Mesenchymal stem cell (in vitro differentiated cells and primary cell): ENCODE results near the gene LFNG.

ENCODE experiments used
- DNase-seq: peaks from one replicate; pipeline ENCODE4 v3.0.0-alpha.2; 2013
- H2AFZ ChIP-seq: one replicate; pipeline ENCODE4 v1.6.1; 2013; ENCODE audit warnings: low read depth, mild to moderate bottlenecking, control low read depth, inconsistent platforms, low read length, moderate library complexity
- H2AK5ac ChIP-seq: 2 replicates; pipeline ENCODE4 v1.6.1; 2013; ENCODE audit warnings: low read length, moderate library complexity, mild to moderate bottlenecking, inconsistent platforms; ENCODE audit not compliant: severe bottlenecking
- H2BK120ac ChIP-seq: one replicate; pipeline ENCODE4 v1.6.1; 2013; ENCODE audit warnings: low read depth, mild to moderate bottlenecking, inconsistent platforms, low read length, moderate library complexity
- H2BK12ac ChIP-seq, 2 experiments: one replicate each; pipeline ENCODE4 v1.6.1; 2013; ENCODE audit warnings: inconsistent platforms in 2 of 2, low read length in 2 of 2, mild to moderate bottlenecking in 2 of 2, moderate library complexity in 2 of 2, control low read depth in 1 of 2
- H2BK15ac ChIP-seq: one replicate; pipeline ENCODE4 v1.6.1; 2013; ENCODE audit warnings: mild to moderate bottlenecking, low read depth, inconsistent platforms; ENCODE audit not compliant: poor library complexity, severe bottlenecking
- H2BK5ac ChIP-seq: 2 replicates; pipeline ENCODE4 v1.6.1; 2013; ENCODE audit warnings: low read depth, mild to moderate bottlenecking, low read length, control low read depth, inconsistent platforms; ENCODE audit not compliant: poor library complexity, severe bottlenecking
- H3K14ac ChIP-seq, 2 experiments: one replicate each; pipeline ENCODE4 v1.6.1; 2013; ENCODE audit warnings: inconsistent platforms in 2 of 2, low read length in 2 of 2, control low read depth in 1 of 2, mild to moderate bottlenecking in 1 of 2, moderate library complexity in 1 of 2
- H3K18ac ChIP-seq, 2 experiments: one replicate each; pipeline ENCODE4 v1.6.1; 2013; ENCODE audit warnings: inconsistent platforms in 2 of 2, low read length in 2 of 2, control low read depth in 1 of 2, low read depth in 1 of 2, mild to moderate bottlenecking in 1 of 2
- H3K23ac ChIP-seq, 2 experiments: one replicate each; pipeline ENCODE4 v1.6.1; 2013; ENCODE audit warnings: inconsistent platforms in 2 of 2, low read length in 2 of 2, mild to moderate bottlenecking in 2 of 2, moderate library complexity in 2 of 2, control low read depth in 1 of 2
- H3K27ac ChIP-seq: 2 replicates; pipeline ENCODE4 v1.5.1; 2013; ENCODE audit warnings: mild to moderate bottlenecking, moderate library complexity, low read length, control low read depth, inconsistent platforms; ENCODE audit not compliant: poor library complexity, severe bottlenecking
- H3K27me3 ChIP-seq, 2 experiments: 2 replicates each; pipeline versions ENCODE4 v1.6.1 to v1.7.0; 2013; ENCODE audit warnings: low read length in 2 of 2, mild to moderate bottlenecking in 2 of 2, moderate library complexity in 2 of 2, control low read depth in 1 of 2, inconsistent platforms in 1 of 2; ENCODE audit not compliant: control insufficient read depth in 1 of 2, insufficient read depth in 1 of 2
- H3K36me3 ChIP-seq, 2 experiments: 2 replicates each; pipeline versions ENCODE4 v1.6.1 to v1.7.0; 2013; ENCODE audit warnings: low read length in 2 of 2, control low read depth in 1 of 2, inconsistent platforms in 1 of 2, low read depth in 1 of 2, mild to moderate bottlenecking in 1 of 2; ENCODE audit not compliant: insufficient read depth in 2 of 2, control insufficient read depth in 1 of 2
- H3K4ac ChIP-seq, 2 experiments: one replicate each; pipeline ENCODE4 v1.6.1; 2013; ENCODE audit warnings: inconsistent platforms in 2 of 2, low read length in 2 of 2, mild to moderate bottlenecking in 2 of 2, moderate library complexity in 2 of 2, control low read depth in 1 of 2, low read depth in 1 of 2
- H3K4me1 ChIP-seq: 2 replicates; pipeline ENCODE4 v1.6.1; 2013; ENCODE audit warnings: low read depth, low read length, control low read depth; ENCODE audit not compliant: control insufficient read depth, insufficient read depth
- H3K4me2 ChIP-seq: 2 replicates; pipeline ENCODE4 v1.6.1; 2013; ENCODE audit warnings: low read length, mild to moderate bottlenecking, inconsistent platforms; ENCODE audit not compliant: poor library complexity, severe bottlenecking
- H3K4me3 ChIP-seq, 2 experiments: 2 replicates each; pipeline versions ENCODE4 v1.5.1 to v1.7.0; 2013; ENCODE audit warnings: low read length in 2 of 2, mild to moderate bottlenecking in 2 of 2, control low read depth in 1 of 2, low read depth in 1 of 2; ENCODE audit not compliant: insufficient read depth in 1 of 2
- H3K79me1 ChIP-seq: replicated peaks from 2 replicates; pipeline ENCODE4 v1.6.1; 2013; ENCODE audit warnings: mild to moderate bottlenecking, control low read depth, low read length, inconsistent platforms; ENCODE audit not compliant: poor library complexity, severe bottlenecking
- H3K9ac ChIP-seq: 2 replicates; pipeline ENCODE4 v1.7.0; 2013; ENCODE audit warnings: mild to moderate bottlenecking, low read length, moderate library complexity
- H3K9me3 ChIP-seq: 2 replicates; pipeline ENCODE4 v1.7.0; 2013; ENCODE audit warnings: mild to moderate bottlenecking, low read length; ENCODE audit not compliant: control insufficient read depth
- H4K8ac ChIP-seq: one replicate; pipeline ENCODE4 v1.6.1; 2013; ENCODE audit warnings: inconsistent platforms, mild to moderate bottlenecking, low read length, moderate library complexity
- H4K91ac ChIP-seq: one replicate; pipeline ENCODE4 v1.6.1; 2013; ENCODE audit warnings: mild to moderate bottlenecking, low read length, inconsistent platforms
- WGBS: methylation state at CpG from one replicate; pipeline ENCODE4 v1.1.7; 2013; ENCODE audit warnings: mixed read lengths; 5-methylcytosine and 5-hydroxymethylcytosine counted together

LFNG gene

DNA sequence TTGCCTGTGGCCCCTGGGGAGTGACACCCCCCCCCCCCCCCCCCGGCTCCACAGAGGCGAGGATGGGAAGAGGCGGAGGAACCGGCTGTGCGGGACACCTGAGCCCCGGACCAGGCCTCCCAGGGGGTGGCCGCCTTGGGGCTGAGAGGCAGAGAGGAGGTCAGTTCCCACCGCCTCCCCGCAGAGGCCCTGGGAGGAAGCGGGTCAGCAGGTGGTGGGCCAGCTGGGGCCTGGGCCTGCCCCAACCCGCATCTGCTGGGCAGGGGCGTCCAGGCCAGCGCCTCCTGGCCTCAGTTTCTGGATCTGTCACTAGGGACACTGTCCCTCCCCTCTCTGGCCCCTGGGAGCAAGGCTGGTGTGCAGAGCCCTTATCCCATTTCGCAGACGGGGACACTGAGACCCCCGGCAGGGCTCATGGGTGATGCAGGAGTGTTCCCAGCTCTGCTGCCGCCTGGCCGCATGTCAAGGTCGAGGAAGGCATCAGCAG, 14.6 kb upstream of the LFNG start:
- no peaks in the 10 kb centered on the region for H3K79me1 ChIP-seq
- H3K18ac ChIP-seq = no peak overlapping the region
- H3K9me3 ChIP-seq = no peaks in the 10 kb centered on the region
- 74% methylated on average over 15 of the region's 19 CpGs for WGBS
- no peak overlapping the region for H3K27ac ChIP-seq
- no peak overlapping the region for H3K4me3 ChIP-seq
- no peak overlapping the region for H3K9ac ChIP-seq
- H3K23ac ChIP-seq = no peak overlapping the region
- H4K8ac ChIP-seq = no peak overlapping the region
- H3K36me3 ChIP-seq = no peaks in the 10 kb centered on the region
- H4K91ac ChIP-seq = no peak overlapping the region
- no peak overlapping the region for H2BK15ac ChIP-seq
- no peak overlapping the region for H3K4me2 ChIP-seq
- no peak overlapping the region for H2BK5ac ChIP-seq
- no peak overlapping the region for H3K14ac ChIP-seq
- no peak overlapping the region for H2BK120ac ChIP-seq
- no peak for DNase-seq
- H3K4ac ChIP-seq = no peak overlapping the region
- H3K27me3 ChIP-seq = peaks cover 0 to 42% of the 10 kb centered on the region in 2 experiments
- H2AK5ac ChIP-seq = peak overlapping the region; percentile 21
- H3K4me1 ChIP-seq = peaks cover 46% of the 10 kb centered on the region
- no peak overlapping the region for H2AFZ ChIP-seq
- no peak overlapping the region for H2BK12ac ChIP-seq

DNA sequence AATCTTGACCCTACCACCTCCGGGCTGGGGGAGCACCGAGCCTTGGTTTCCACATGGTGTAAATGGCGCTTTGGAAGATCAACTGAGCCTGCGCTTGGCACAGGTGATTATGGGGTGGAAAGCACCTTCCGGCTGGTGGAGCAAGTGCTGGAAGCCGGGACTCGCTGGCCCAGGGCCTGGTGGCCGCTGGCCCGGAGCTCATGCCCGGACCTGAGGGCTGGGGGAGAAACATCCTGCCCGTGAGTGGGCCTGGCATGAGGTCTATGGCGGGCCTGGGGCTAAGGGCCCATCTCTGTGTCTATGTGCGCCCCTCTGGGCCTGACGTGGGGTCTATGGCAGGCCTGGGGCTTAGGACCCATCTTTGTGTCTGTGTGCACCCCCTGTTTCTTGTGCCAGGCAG, 14.2 kb upstream of the LFNG start:
- Histone ChIP-seq H4K8ac (no peak overlapping the region), H2BK5ac (no peak overlapping the region), H3K14ac (no peak overlapping the region), H3K4ac (no peak overlapping the region), H3K27me3 (peaks cover 0 to 40% of the 10 kb centered on the region in 2 experiments), H3K4me2 (no peak overlapping the region), H2BK120ac (no peak overlapping the region), H3K79me1 (no peaks in the 10 kb centered on the region), H4K91ac (no peak overlapping the region), H3K4me3 (no peak overlapping the region), H3K9me3 (no peaks in the 10 kb centered on the region), H3K27ac (no peak overlapping the region), H3K36me3 (no peaks in the 10 kb centered on the region), H2AFZ (no peak overlapping the region), H3K9ac (no peak overlapping the region), H2BK12ac (no peak overlapping the region), H3K4me1 (peaks cover 46% of the 10 kb centered on the region), H3K23ac (no peak overlapping the region), H2AK5ac (peak overlapping the region; percentile 21), H3K18ac (no peak overlapping the region), H2BK15ac (no peak overlapping the region)
- DNase-seq = no peak
- 92% methylated on average over 14 of the region's 14 CpGs for WGBS

DNA sequence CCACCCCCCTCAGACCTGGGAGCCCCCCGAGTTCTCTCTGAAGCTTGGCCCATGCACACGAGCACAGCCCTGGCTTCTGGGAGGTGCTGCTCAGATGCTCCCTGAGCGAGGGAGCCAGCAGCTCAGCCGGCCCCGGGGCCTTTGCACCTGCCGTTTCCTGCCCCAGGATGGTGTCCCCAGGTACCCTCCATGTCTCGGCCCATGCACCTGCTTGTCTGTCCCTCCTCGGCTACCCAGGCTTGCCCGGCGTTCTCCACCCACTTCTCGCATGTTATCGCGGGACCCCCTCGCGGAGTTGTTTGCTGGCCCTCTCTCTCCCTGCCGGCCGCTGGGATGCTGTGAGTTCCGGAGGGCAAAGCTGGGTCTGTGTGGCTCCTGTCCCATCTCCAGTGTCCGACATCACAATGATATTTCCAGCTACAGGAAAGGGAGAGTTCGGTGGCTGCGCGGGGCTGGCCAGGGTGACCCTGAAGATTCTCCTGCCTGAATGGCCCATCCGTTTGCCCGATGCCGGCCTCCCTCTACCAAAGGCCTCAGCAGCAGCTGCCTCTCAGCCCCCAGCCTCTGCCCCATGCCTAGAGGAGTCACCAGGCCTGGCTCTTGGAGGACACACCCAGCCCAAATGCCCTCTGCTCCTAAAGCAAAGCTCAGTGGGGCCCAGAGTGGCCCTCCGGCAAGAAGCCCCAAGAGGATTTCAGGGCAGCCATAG, 12.2 kb upstream of the LFNG start:
- Histone ChIP-seq H3K4me2 (no peak overlapping the region), H3K4ac (no peak overlapping the region), H2BK120ac (no peak overlapping the region), H4K8ac (no peak overlapping the region), H2BK15ac (no peak overlapping the region), H3K9ac (no peak overlapping the region), H3K14ac (no peak overlapping the region), H2BK5ac (no peak overlapping the region), H3K23ac (no peak overlapping the region), H2BK12ac (no peak overlapping the region), H3K36me3 (no peaks in the 10 kb centered on the region), H3K9me3 (no peaks in the 10 kb centered on the region), H3K27me3 (peaks cover 0 to 33% of the 10 kb centered on the region in 2 experiments), H3K79me1 (no peaks in the 10 kb centered on the region), H3K27ac (no peak overlapping the region), H3K4me1 (peaks cover 65% of the 10 kb centered on the region), H3K4me3 (no peak overlapping the region), H4K91ac (no peak overlapping the region), H3K18ac (no peak overlapping the region), H2AFZ (no peak overlapping the region), H2AK5ac (peak overlapping the region; percentile 38)
- DNase-seq = no peak
- 84% methylated on average over 25 of the region's 26 CpGs for WGBS

DNA sequence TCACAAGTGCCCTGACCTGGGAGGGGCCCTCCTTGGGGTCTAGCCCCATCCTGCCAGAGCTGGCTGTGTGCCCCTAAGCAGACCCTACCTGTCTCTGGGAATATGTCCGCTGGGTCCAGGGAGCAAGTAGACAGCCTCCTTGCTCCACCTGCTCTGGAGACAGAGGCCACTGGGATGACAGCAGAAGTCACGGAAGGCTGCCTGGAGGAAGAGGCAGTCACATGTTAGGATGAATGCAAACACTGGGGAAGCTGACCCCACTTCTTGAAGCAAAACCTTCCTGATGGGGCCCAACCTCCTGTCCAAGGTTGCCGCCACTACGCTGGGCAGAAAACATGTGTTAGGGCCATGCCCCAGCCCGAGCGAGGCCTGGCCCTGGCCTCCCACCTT, 11.7 kb upstream of the LFNG start:
- no peak for DNase-seq
- Histone ChIP-seq H3K27me3 (peaks cover 0 to 33% of the 10 kb centered on the region in 2 experiments), H3K9ac (peak overlapping the region; percentile 22), H3K9me3 (no peaks in the 10 kb centered on the region), H4K8ac (no peak overlapping the region), H3K23ac (no peak overlapping the region), H3K14ac (no peak overlapping the region), H3K27ac (no peak overlapping the region), H3K4me3 (no peak overlapping the region), H3K4ac (no peak overlapping the region), H2AK5ac (peak overlapping the region; percentile 38), H2AFZ (no peak overlapping the region), H3K18ac (no peak overlapping the region), H2BK120ac (no peak overlapping the region), H3K4me2 (no peak overlapping the region), H3K4me1 (peaks cover 63% of the 10 kb centered on the region), H2BK12ac (no peak overlapping the region), H3K79me1 (no peaks in the 10 kb centered on the region), H4K91ac (no peak overlapping the region), H2BK15ac (no peak overlapping the region), H2BK5ac (no peak overlapping the region), H3K36me3 (no peaks in the 10 kb centered on the region)
- 98% methylated on average over 6 of the region's 6 CpGs for WGBS
